Lung (tissue), 12 donors: ENCODE results near the gene SMURF1. TPM values are rescaled to one million over a fixed set of nuclear protein-coding genes. Genes with fewer than 3 reads are reported as not detected.

Experiments
- ATAC-seq: fragments of 200-7000 bp; cut with Tn5 transposase; one replicate; pipeline ENCODE4 v1.9.1; 2020; ENCODE audit warnings: moderate number of reproducible peaks; ENCODE audit not compliant: insufficient read depth, low FRiP score
- DNase-seq, 3 donors: peaks; one replicate each; pipeline ENCODE4 v3.0.0-alpha.2; 2013 to 2017
- H3K27ac ChIP-seq, 2 donors: one replicate each; pipeline ENCODE4 v1.5.1; 2013; ENCODE audit warnings: mild to moderate bottlenecking in 2 of 2, moderate library complexity in 2 of 2, control low read depth in 1 of 2, inconsistent platforms in 1 of 2, low read depth in 1 of 2, low read length in 1 of 2
- H3K27me3 ChIP-seq, 3 donors: one replicate each; pipeline ENCODE4 v1.5.1; 2013; ENCODE audit warnings: low read length in 2 of 3; ENCODE audit not compliant: control insufficient read depth in 3 of 3, insufficient read depth in 3 of 3
- H3K36me3 ChIP-seq, 4 donors: one replicate each; pipeline ENCODE4 v1.5.1; 2013; ENCODE audit warnings: low read length in 4 of 4, mild to moderate bottlenecking in 1 of 4, moderate library complexity in 1 of 4; ENCODE audit not compliant: control insufficient read depth in 4 of 4, insufficient read depth in 4 of 4
- H3K4me1 ChIP-seq, 5 donors: one replicate each; pipeline ENCODE4 v1.5.1; 2013; ENCODE audit warnings: low read length in 5 of 5, mild to moderate bottlenecking in 2 of 5, moderate library complexity in 1 of 5; ENCODE audit not compliant: control insufficient read depth in 5 of 5, insufficient read depth in 5 of 5
- H3K4me3 ChIP-seq: one replicate; pipeline ENCODE4 v1.5.1; 2013; ENCODE audit warnings: mild to moderate bottlenecking, control low read depth, moderate library complexity
- H3K9ac ChIP-seq, 2 donors: one replicate each; pipeline ENCODE4 v1.5.1; 2013; ENCODE audit warnings: low read length in 2 of 2, control low read depth in 1 of 2; ENCODE audit not compliant: insufficient read depth in 1 of 2
- H3K9me3 ChIP-seq, 4 donors: one replicate each; pipeline ENCODE4 v1.5.1; 2013; ENCODE audit warnings: low read length in 3 of 4, mild to moderate bottlenecking in 1 of 4, moderate library complexity in 1 of 4; ENCODE audit not compliant: control insufficient read depth in 4 of 4, insufficient read depth in 3 of 4
- WGBS, 2 donors: extraction: QIAGEN DNeasy Blood & Tissue Kit; methylation state at CpG; one replicate each; pipeline ENCODE4 v1.1.7; 2013; 5-methylcytosine and 5-hydroxymethylcytosine counted together
- polyA plus RNA-seq, 2 donors: library from polyadenylated mRNA; stranded (reverse); fragments of 200-250 nt; gene quantifications; one replicate each; pipeline ENCODE4 v1.2.1, GENCODE V29; 2013
- total RNA-seq, 2 donors: library from RNA; depleted of rRNA in 1 of 2; stranded (reverse); fragments of >200 nt in 1 of 2; gene quantifications; one replicate each; pipeline ENCODE4 v1.2.1, GENCODE V29; 2014 to 2021
- TF ChIP-seq, protein P1 (sequence below): IDR thresholded peaks from 2 replicates; pipeline ENCODE4 v1.5.1; 2012; ENCODE audit warnings: mild to moderate bottlenecking; ENCODE audit errors: control extremely low read depth, extremely low read depth
- donor health status: control.
- donor health status: control.
- donor health status: Bipolar disorder and iron deficiency.
- donor health status: healthy.
- donor health status: DM: yes; HTN: yes; CAD: no.

SMURF1 gene
- total and polyA plus RNA-seq, 4 donors = 9.0 to 36.4 (median 21.5) TPM

- H3K9ac ChIP-seq = no peak overlapping the region
- 95 to 97% methylated on average over 11 of the region's 11 CpGs for WGBS, 2 donors
- no peak overlapping the region for H3K4me3 ChIP-seq
- H3K4me1 ChIP-seq = no peaks in the 10 kb centered on the region
- no peaks in the 10 kb centered on the region for H3K27me3 ChIP-seq
- H3K27ac ChIP-seq = no peak overlapping the region
- peaks cover 0 to 4% (median 0%) of the 10 kb centered on the region in 4 donors for H3K9me3 ChIP-seq
- peaks cover 35 to 75% (median 56%) of the 10 kb centered on the region in 4 donors for H3K36me3 ChIP-seq
- no peak for ATAC-seq
- no peak for DNase-seq
- TF ChIP-seq, protein P1, sequence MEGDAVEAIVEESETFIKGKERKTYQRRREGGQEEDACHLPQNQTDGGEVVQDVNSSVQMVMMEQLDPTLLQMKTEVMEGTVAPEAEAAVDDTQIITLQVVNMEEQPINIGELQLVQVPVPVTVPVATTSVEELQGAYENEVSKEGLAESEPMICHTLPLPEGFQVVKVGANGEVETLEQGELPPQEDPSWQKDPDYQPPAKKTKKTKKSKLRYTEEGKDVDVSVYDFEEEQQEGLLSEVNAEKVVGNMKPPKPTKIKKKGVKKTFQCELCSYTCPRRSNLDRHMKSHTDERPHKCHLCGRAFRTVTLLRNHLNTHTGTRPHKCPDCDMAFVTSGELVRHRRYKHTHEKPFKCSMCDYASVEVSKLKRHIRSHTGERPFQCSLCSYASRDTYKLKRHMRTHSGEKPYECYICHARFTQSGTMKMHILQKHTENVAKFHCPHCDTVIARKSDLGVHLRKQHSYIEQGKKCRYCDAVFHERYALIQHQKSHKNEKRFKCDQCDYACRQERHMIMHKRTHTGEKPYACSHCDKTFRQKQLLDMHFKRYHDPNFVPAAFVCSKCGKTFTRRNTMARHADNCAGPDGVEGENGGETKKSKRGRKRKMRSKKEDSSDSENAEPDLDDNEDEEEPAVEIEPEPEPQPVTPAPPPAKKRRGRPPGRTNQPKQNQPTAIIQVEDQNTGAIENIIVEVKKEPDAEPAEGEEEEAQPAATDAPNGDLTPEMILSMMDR = no peak
These were observed 159.8 kb downstream of the SMURF1 start for GRCh38 chr7:98984126-98984525.

DNA sequence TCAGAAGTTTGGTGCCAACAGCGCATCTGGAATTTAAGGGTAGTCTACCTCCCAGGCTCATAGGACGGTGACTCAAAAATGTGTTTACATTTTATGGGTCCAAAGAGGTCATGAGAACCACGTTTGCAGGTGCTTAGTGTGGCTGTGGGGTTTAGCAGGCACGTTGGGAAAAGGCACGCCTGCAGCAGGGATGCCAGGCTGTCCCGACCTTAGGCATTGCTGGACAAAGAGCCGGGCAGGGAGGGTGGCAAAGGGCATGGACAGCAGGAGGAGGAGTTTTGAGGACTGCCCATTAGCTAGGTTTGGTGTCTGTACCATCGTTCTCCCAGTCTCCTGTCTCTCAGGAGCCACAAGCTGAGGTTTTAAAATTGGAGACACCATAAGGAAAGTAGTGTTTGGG is 161.2 kb downstream of the SMURF1 start:
- Histone ChIP-seq H3K36me3 (peaks cover 42 to 75% (median 55%) of the 10 kb centered on the region in 4 donors), H3K27me3 (no peaks in the 10 kb centered on the region), H3K27ac (no peak overlapping the region), H3K9ac (no peak overlapping the region), H3K4me3 (no peak overlapping the region), H3K9me3 (peaks cover 0 to 4% (median 0%) of the 10 kb centered on the region in 4 donors), H3K4me1 (no peaks in the 10 kb centered on the region)
- no peak for DNase-seq
- TF ChIP-seq, protein P1 = no peak
- no peak for ATAC-seq
- WGBS, 2 donors = 91 to 93% methylated on average over 8 of the region's 8 CpGs

GRCh38 chr7:98981701-98982100 is 162.2 kb downstream of the SMURF1 start:
- Histone ChIP-seq H3K9ac (no peak overlapping the region), H3K4me1 (no peaks in the 10 kb centered on the region), H3K36me3 (peaks cover 46 to 73% (median 62%) of the 10 kb centered on the region in 4 donors), H3K27me3 (no peaks in the 10 kb centered on the region), H3K4me3 (no peak overlapping the region), H3K9me3 (peaks cover 0 to 4% (median 0%) of the 10 kb centered on the region in 4 donors), H3K27ac (no peak overlapping the region)
- TF ChIP-seq, protein P1 = no peak
- DNase-seq (no peak), ATAC-seq (no peak)
- 95 to 97% methylated on average over 23 of the region's 23 CpGs for WGBS, 2 donors

GRCh38 chr7:98978672-98979071 is 165.2 kb downstream of the SMURF1 start:
- no peaks in the 10 kb centered on the region for H3K27me3 ChIP-seq
- no peak overlapping the region for H3K4me3 ChIP-seq
- no peaks in the 10 kb centered on the region for H3K4me1 ChIP-seq
- TF ChIP-seq, protein P1 = no peak
- H3K9ac ChIP-seq = no peak overlapping the region
- ATAC-seq (no peak), DNase-seq (no peak)
- H3K9me3 ChIP-seq = no peaks in the 10 kb centered on the region
- 95% methylated on average over 9 of the region's 9 CpGs for WGBS, 2 donors
- H3K36me3 ChIP-seq = peaks cover 39 to 65% (median 58%) of the 10 kb centered on the region in 4 donors
- H3K27ac ChIP-seq = no peak overlapping the region
